ENCODE results near the gene EGLN2.

The EGLN2 gene

DNA sequence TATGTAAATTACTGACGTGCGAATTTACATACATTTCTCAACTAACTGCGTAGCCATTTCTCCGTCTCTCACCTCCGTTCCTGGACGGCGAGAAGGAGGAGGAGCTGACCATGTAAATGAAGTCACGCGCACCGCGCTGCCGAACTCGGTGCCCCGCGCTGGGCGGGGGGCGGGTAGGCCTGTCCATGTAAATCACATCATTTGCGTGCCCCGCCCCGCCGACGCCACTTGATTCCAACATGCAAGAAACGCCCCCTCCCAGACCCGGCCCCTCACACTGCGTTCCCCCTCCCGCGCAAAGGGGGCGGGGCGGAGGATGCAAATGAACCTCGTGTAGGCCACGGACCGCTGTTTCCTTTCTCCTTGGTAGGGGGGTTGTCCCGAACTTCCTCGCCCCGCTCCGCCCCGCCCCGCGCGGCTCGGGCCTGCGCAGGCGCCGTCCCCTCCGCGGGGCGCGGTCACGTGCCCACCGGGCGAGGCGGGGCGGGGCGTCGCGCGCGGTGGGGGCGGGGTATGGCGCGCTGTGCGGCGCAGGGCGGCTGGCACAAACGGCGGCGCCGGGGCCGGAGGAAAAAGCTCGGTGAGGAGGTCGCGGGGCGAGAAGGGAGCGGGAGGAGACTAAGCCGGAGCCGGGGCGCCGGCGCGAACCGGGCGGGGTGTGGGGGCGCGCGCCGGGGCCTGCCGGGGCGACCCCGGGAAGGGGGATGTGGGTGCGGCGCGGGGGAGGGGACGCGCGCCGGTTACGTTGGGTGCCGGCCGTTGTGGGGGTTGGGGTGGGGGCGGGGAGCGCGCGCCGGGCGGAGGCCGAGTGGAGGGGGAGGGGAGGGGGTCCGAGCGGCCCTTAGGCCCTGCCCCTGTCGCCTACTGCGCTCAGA is at the start of gene EGLN2:
Gene EGLN2 (plus strand): TSS at position 509 of the 875 bp plus-strand sequence. CDS start 1,382 bp downstream, outside the sequence.
- peak within 1 kb of the TSS; percentile 67 for H3K4me2 ChIP-seq (ENCODE audit: low read length)
- H3K79me2 ChIP-seq: peaks cover 8% of the 10 kb centered on the region
- peak within 1 kb of the TSS; percentile 84 for H3K27ac ChIP-seq
- peak within 1 kb of the TSS; percentile 63 for H3K4me3 ChIP-seq (ENCODE audit: low read depth, low read length)
- peak within 1 kb of the TSS; percentile 89 for H2AFZ ChIP-seq
- TF ChIP-seq, protein P1, sequence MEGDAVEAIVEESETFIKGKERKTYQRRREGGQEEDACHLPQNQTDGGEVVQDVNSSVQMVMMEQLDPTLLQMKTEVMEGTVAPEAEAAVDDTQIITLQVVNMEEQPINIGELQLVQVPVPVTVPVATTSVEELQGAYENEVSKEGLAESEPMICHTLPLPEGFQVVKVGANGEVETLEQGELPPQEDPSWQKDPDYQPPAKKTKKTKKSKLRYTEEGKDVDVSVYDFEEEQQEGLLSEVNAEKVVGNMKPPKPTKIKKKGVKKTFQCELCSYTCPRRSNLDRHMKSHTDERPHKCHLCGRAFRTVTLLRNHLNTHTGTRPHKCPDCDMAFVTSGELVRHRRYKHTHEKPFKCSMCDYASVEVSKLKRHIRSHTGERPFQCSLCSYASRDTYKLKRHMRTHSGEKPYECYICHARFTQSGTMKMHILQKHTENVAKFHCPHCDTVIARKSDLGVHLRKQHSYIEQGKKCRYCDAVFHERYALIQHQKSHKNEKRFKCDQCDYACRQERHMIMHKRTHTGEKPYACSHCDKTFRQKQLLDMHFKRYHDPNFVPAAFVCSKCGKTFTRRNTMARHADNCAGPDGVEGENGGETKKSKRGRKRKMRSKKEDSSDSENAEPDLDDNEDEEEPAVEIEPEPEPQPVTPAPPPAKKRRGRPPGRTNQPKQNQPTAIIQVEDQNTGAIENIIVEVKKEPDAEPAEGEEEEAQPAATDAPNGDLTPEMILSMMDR (IDR thresholded peaks at IDR 0.05): no peak
- no peaks in the 10 kb centered on the region for H3K27me3 ChIP-seq (ENCODE audit: control insufficient read depth, insufficient read depth, low read length)
- H3K9ac ChIP-seq: peak within 1 kb of the TSS; percentile 80
- peaks cover 26% of the 10 kb centered on the region for H3K4me1 ChIP-seq
- H3K36me3 ChIP-seq (ENCODE audit: control insufficient read depth, insufficient read depth, low read length): no peaks in the 10 kb centered on the region
- no peaks in the 10 kb centered on the region for H3K9me3 ChIP-seq (ENCODE audit: control insufficient read depth, low read length)

DNA sequence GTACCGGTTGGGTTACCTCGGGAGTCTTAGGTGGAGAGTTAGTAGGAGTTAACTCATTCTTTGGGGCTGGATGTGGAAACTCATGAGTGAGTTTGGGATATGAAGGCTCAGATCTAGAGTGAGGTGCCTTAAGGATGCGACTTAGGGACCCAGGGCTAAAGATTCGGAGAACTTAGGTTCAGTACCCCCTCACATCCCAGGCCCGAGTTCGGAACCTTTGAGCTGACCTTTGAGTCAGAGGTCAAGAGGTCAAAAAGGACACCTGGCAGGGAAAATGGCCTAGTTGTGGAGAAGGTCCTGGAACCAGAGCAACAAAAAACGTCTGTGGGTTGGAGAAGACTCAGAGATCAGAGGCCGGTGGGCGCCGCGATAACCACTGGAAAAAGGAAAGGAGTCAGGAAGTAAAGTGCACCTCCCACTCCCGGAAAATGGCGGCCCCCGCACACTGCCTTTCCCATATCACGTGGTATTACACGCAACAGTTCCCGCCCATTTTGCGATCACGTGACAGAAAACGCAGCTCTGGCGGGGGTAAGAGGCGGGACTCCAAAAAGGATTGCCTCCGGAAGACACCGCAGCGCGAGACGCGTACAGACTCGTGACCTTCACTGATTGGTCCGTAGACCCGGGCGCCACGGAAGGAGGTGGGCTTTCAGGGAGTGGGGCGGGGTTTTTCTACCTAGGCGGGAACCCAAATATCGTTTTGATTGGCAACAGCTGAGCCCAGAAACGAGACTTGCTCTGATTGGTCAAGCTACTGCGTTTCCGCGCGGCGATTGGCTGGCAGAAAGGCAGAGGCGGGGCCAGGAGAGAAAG is 48.7 kb upstream of the EGLN2 start, which contains the start of gene ACTMAP:
Gene ACTMAP (minus strand): TSS at position 420 of the 816 bp plus-strand sequence. CDS start 674 bp downstream, outside the sequence.
- no peaks in the 10 kb centered on the region for H3K27me3 ChIP-seq (ENCODE audit: control insufficient read depth, insufficient read depth, low read length)
- H3K4me3 ChIP-seq (ENCODE audit: low read depth, low read length): peak within 1 kb of the TSS; percentile 98
- no peaks in the 10 kb centered on the region for H3K9me3 ChIP-seq (ENCODE audit: control insufficient read depth, low read length)
- peaks cover 11% of the 10 kb centered on the region for H3K4me1 ChIP-seq
- peak within 1 kb of the TSS; percentile 94 for H3K27ac ChIP-seq
- peaks cover 26% of the 10 kb centered on the region for H3K79me2 ChIP-seq
- TF ChIP-seq, protein P1 (IDR thresholded peaks at IDR 0.05): no peak
- peak within 1 kb of the TSS; percentile 99 for H3K4me2 ChIP-seq (ENCODE audit: low read length)
- peak within 1 kb of the TSS; percentile 42 for H3K9ac ChIP-seq
- H3K36me3 ChIP-seq (ENCODE audit: control insufficient read depth, insufficient read depth, low read length): no peaks in the 10 kb centered on the region
- H2AFZ ChIP-seq: peak within 1 kb of the TSS; percentile 87

DNA sequence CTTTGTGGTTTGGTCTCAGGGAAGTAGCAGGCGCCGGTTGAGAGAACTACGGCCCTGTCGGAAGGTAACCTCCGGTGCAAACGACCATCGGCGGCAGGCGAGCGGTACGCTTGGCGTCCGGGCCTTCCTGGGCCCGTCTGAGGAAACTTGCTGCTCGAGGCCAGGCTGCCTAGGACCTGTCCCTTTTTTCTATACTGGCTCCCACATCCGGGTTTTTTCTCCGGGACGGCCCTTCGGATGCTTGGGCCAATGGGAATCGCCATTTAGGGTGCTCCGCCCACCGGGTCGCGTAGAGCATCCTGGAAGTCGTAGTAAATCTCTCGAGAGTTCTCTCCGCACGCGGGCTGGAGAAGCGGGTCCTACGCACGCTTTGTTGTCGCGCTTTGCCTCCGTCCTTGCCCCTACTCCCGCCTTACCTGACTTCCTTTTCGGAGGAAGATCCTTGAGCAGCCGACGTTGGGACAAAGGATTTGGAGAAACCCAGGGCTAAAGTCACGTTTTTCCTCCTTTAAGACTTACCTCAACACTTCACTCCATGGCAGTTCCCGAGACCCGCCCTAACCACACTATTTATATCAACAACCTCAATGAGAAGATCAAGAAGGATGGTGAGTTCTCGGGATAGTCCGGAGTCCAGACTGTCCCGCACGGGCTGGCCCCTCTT is 48.0 kb upstream of the EGLN2 start, which contains the start of gene SNRPA:
Gene SNRPA (plus strand): TSS at position 330 of the 664 bp plus-strand sequence. CDS start 206 bp downstream, at position 536.
- Histone ChIP-seq H3K27ac (peak within 1 kb of the TSS; percentile 94), H3K27me3 (ENCODE audit: control insufficient read depth, insufficient read depth, low read length) (no peaks in the 10 kb centered on the region), H3K4me1 (peaks cover 11% of the 10 kb centered on the region), H3K9me3 (ENCODE audit: control insufficient read depth, low read length) (no peaks in the 10 kb centered on the region), H3K36me3 (ENCODE audit: control insufficient read depth, insufficient read depth, low read length) (no peaks in the 10 kb centered on the region), H3K9ac (peak within 1 kb of the TSS; percentile 42), H2AFZ (peak within 1 kb of the TSS; percentile 87), H3K4me2 (ENCODE audit: low read length) (peak within 1 kb of the TSS; percentile 99), H3K4me3 (ENCODE audit: low read depth, low read length) (peak within 1 kb of the TSS; percentile 98), H3K79me2 (peaks cover 27% of the 10 kb centered on the region)
- TF ChIP-seq, protein P1 (IDR thresholded peaks at IDR 0.05): no peak

DNA sequence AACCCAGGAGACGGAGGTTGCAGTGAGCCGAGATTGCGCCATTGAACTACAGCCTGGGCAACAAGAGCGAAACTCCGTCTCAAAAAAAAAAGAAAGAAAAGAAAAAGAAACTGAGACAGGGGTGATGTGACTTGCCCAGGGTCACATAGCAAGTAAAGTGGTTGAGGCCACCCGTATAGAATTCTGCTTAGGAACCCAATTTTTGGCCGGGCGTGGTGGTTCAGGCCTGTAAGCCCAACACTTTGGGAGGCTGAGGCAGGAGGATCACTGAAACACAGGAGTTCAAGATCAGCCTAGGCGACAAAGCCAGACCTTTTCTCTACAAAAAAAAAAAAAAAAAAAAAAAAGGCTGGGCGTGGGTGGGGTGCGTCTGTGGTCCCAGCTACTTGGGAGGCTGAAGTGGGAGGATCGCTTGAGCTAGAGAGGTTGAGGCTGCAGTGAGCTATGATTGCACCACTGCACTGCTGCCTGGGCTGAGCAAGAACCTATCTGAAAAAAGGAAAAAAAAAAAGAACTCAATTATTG is 46.7 kb upstream of the EGLN2 start:
- H3K27ac ChIP-seq: no peak overlapping the region
- H3K9me3 ChIP-seq (ENCODE audit: control insufficient read depth, low read length): no peaks in the 10 kb centered on the region
- peaks cover 32% of the 10 kb centered on the region for H3K79me2 ChIP-seq
- no peak overlapping the region for H3K4me3 ChIP-seq (ENCODE audit: low read depth, low read length)
- H3K36me3 ChIP-seq (ENCODE audit: control insufficient read depth, insufficient read depth, low read length): no peaks in the 10 kb centered on the region
- H3K4me2 ChIP-seq (ENCODE audit: low read length): peak overlapping the region; percentile 93
- no peak overlapping the region for H2AFZ ChIP-seq
- no peaks in the 10 kb centered on the region for H3K27me3 ChIP-seq (ENCODE audit: control insufficient read depth, insufficient read depth, low read length)
- TF ChIP-seq, protein P1 (IDR thresholded peaks at IDR 0.05): no peak
- peaks cover 11% of the 10 kb centered on the region for H3K4me1 ChIP-seq
- no peak overlapping the region for H3K9ac ChIP-seq

Measured in parathyroid adenoma (tissue), 2 donors.